ENCODE data around the gene POR.

Gene POR

DNA sequence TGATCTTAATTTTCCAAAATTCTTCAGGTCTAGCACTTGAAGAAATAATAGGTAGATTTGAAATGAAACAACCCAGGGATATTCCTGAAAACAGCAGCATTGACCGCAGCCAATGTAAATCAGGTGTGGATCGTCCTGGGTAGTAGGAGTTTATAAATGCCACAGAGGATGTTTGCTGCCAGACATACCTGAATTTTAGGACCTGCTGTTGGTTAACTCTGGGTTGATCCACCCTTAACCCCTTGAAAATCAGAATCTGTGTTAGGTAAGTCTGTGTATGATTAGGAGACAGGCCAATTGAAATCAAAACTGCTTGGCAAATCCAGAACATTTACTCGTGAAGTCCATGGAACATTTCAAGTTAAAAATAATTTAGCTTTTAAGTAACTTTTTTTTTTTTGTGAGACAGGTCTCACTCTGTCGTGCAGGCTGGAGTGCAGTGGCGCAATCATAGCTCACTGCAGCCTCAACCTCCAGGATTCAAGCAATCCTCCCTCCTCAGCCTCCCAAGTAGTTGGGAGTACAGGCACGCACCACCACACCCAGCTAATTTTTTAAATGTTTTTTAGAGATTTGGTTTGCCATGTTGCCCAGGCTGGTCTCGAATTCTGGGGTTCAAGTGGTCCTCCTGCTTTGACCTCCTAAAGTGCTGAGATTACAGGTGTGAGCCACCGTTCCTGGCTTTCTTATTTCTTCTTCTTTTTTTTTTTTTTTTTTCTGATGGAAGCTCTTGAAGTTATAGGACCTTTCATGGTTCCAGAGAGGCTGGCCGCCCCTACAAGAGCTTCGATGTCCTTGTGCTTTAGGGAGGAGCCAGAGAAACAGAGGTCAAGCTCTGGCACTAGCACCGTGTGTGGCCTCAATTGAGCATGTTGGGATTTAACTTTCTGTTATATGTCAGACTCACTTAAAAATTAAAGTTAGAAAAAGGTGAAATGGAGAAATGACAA lies 2.0 kb downstream of the POR start:
- DNase-seq (ENCODE audit: low read depth): no peak

DNA sequence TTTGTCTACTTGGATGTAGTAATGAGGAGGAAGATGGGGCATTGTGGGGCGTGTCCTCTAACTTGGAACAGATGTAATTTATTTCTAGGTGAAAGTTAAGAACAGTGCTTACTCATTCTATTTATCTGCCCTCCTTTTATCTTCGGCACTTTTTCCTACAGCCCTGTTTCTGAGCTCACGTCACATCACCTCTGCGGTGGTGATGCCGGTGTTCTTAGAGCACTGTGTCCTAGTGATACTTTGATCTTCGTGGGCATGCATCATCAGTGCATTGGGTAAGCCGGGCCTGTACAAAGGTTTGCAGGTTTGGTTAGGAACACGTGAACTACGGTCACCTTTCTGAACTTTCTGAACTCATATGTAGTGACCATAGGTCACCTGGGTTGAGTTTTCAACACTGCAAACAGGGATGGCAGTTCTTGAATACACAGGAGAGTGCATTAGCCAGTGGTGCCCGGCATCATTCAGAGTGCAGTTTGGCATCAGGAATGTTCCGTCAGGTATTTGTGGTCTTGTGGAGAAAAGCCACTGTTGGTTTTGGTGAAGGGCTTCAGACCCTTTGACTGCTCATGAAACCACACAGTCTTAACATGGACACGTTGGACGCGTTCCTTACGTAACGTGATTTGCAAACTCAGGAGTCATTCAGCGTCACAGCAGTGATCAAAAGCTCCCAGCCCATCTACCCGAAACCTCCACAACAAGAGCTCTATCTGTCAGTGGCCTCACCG lies 5.6 kb downstream of the POR start:
- DNase-seq (ENCODE audit: low read depth): peak; percentile 20

DNA sequence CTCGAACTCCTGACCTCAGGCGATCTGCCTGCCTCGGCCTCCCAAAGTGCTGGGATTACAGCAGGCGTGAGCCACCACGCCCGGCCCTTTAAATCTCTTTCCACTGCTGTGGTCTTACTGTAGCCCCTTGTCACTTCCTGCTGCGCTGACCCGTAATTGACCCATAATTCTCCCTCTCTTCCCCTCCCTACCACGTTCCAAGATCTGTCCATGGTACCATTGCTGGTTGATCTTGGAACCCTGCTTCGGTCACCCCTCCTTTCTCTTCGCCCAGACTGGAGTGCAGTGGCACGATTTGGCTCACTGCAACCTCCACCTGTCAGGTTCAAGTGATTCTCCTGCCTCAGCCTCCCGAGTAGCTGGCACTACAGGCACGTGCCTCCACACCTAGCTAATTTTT lies 6.5 kb downstream of the POR start:
- no peak for DNase-seq (ENCODE audit: low read depth)

DNA sequence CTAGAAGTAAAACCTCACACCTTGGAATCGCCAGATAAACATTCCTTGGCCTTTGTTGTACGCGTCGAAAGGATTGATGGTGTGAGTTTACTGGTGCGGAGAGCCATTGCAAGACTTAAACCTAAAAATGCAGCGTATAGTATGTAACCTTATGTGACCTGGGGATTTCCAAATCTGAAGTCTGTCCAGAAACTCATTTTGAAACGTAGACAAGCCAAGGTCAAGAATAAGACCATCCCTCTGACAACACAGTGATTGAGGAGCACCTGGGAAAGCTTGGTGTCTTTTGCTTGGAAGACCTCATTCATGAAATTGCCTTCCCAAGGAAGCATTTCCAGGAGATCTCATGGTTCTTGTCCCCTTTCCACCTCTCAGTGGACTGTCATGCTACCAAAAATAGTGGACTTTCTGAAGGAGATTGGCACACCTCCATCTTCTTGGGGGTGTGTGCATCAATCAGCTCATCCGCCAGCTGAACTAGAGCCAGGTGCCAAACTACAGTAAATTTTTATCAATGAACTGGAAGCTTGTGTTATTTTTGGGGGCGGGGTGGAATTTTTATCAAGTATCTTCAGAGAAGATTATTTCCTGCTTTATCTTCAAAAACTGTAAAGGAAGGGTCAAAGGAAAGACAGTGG lies 8.1 kb downstream of the POR start:
- no peak for DNase-seq (ENCODE audit: low read depth)

DNA sequence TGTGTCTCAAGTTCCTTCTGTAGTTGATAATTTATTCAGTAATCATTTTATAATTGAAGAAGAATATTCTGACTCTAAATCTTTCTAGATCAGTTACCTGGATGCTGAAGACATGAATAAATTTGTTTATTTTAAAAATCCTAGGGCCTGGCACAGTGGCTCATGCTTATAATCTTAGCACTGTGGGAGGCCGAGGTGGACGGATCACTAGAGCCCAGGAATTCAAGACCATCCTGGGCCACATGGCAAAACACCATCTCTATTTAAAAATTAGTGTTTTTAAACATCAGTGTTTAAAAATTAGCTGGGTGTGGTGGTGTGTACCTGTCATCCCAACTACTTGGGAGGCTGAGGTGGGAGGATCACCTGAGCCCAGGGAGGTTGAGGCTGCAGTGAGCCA lies 9.3 kb downstream of the POR start:
- no peak for DNase-seq (ENCODE audit: low read depth)

DNA sequence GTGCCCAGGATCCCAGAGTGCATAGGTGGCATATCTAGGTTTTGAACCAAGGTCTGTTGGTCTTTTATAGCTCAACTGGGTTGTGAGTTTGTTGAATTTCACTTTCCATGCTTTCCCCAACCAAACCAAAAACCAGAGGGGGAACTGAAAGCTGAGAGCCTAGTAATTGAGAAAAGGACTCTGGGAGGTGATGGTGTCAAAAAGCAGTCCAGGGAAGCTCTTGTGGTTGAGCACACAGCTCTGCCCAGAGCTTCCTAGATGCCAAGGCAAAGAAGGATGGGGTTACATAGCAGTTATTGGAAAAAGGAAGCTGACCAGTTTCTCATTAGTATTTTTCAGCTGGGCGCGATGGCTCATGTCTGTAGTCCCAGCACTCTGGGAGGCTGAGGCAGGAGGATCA lies 9.9 kb downstream of the POR start:
- DNase-seq (ENCODE audit: low read depth): no peak

- no peak for DNase-seq (ENCODE audit: low read depth)
Measured at GRCh38 chr7:75925717-75926435, 10.9 kb downstream of the POR start.

- no peak for DNase-seq (ENCODE audit: low read depth)
Measured at GRCh38 chr7:75928568-75928914, 13.6 kb downstream of the POR start.

GRCh38 chr7:75931680-75932079 lies 16.7 kb downstream of the POR start:
- no peak for DNase-seq (ENCODE audit: low read depth)

DNA sequence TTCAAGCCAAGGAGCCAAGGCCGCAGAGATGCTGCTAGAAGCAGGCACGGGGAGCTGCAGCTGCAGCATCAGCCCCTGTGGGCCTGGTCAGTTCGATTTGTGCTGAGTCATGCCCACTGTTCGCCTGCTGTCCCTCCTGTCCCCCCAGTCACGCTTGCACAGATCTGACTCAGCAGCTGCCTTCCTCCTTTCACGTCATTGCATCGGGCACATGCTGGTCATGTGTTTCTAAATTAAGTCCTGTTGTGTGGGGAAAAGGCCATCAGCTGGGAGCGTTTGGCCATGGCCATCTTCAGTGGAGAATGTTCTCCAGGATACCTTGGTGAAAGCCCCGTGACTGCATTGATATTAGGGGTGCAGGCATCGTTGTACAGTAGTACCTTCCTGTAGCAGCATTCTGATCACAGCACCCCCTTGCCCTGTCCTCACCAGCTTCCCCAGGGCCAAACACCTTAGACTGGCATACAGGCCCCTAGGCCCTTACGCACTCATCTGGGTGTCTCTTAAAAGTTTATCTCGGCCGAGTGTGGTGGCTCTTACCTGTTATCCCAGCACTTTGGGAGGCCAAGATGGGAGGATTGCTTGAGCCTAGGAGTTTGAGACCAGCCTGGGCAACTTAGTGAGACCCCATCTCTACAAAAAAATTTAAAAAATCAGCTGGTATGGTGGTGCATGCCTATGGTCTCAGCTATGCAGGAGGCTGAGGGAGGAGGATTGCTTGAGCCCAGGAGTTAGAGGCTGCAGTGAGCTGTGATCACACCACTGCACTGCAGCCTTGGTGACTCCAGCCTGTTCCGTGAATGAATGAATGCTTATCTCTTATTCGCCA lies 23.2 kb downstream of the POR start:
- DNase-seq (ENCODE audit: low read depth): no peak

- no peak for DNase-seq (ENCODE audit: low read depth)
Measured at GRCh38 chr7:75938921-75939320, 24.0 kb downstream of the POR start.

DNA sequence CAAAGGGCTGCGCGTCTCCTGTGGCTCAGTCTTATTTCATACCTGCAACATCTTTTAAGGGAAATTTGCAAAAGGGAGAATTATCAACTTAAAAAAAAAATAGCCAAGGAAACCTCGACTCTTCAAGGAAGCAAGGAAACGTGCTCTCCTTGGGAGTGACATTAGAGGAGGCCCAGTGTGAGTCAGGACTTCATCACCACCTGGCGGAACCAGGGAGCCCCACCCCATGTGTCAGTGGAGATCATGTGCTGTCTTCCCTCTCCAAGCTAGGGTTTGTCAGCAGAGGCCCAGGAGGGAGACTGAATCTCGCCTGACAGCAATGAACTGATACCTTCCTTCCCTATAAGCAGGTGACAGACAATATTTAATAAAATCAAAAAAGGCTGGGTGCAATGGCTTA lies 28.9 kb downstream of the POR start:
- no peak for DNase-seq (ENCODE audit: low read depth)

DNA sequence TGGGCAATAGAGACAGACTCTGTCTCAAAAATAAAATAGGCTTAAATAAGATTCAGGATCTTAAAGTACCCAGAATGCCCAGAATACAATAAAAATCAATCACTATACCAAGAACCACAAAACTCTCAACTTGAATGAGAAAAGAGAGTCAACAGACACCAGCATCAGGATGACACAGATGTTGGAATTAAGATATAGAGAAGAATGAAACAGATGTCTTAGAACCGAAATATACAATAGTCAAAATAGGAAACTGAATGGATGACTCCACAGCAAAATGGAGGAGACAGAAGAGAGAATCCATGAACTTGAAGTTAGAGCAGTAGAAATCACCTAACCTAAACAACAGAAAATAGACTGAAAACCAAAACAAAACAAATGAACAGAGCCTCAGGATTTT lies 29.6 kb downstream of the POR start:
- DNase-seq (ENCODE audit: low read depth): no peak

DNA sequence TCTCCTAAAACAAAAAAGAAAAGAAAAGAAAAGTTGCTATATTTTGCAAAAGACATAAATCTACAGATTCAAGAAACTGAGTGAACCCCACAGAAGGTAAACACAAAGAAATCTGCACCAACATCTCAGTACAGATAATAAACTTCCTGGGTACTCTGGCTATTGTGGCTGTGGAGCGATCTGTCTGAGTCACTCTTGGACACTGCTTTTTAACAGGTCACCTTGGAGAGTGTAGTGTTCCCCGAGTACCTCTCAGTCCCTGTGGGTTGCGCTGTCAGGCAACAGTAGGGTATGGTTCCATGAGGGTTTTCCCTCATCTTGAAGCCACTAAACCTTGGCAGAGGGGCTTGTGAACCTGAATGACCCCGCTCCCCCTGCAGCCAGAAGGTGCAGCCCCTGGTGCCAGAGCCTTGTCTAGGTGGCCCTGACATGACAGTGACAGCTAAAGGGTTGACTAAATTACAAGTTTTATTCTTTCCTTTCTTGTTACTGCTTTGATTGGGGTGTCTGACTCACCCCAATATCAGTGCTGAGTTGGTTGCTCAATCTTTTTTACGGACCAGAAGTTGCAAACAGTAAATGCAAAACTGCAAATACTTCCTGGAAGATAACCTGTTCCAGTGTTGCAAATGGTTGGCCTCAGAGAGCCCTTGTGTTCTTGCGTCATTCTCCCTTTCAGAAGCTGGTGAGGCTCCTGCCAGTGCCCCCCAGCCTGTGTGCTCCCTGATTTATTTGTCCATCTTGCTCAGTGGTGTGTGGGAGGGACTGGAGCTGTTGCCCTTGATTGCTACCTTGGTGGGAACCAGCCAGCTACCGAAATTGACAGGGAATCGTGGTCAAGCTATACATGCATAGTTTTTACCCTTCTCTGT lies 30.6 kb downstream of the POR start:
- DNase-seq (ENCODE audit: low read depth): no peak

- no peak for DNase-seq (ENCODE audit: low read depth)
Measured at GRCh38 chr7:75946207-75946855, 31.4 kb downstream of the POR start.

GRCh38 chr7:75948179-75948578 lies 33.2 kb downstream of the POR start:
- DNase-seq (ENCODE audit: low read depth): no peak

GRCh38 chr7:75950111-75950681 lies 35.2 kb downstream of the POR start:
- DNase-seq (ENCODE audit: low read depth): no peak

DNA sequence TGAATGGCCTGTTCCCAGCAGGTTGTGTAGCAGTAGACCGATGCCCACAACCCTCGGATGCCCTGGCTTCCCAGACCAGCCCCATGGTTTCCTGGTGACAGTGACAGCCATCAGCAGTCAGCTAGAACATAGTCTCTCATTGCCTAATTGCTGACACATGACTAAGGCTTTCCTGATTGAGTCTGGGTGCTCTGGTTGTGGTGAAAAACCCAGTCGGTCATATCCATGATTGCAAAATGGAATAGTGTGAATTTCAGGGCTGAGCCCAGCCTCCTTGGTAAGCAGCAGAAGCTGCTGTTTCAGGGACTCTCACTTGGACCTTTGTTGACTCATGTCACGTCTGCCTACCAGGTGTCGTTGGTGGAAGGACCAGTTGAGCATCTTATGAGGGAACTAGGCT lies 36.6 kb downstream of the POR start:
- no peak for DNase-seq (ENCODE audit: low read depth)

- no peak for DNase-seq (ENCODE audit: low read depth)
Measured at GRCh38 chr7:75953431-75953830, 38.5 kb downstream of the POR start.

All from T follicular helper cell (primary cell).